ENCODE measurements around the gene ZNF830.

Gene ZNF830

DNA sequence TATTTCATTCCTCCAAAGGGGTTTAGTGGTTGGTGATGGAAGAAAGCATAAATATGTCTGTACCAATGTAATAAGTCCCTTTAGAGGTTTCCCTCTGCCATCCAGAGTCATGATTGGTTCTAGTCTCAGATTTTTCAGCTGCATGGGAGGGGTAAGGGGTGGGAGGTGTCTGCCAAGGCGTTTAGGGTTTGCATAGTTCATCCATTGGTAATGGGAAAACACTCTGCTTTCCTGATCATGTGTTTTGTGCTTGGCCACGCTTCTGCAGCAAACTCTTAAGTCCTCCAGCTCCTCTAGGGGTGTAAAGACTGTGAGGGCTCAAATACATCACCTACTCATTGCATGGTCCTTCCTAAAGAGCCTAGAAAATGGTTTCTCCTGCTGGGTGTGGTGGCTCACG, 48.8 kb downstream of the ZNF830 start:
- TF ChIP-seq, protein P1, sequence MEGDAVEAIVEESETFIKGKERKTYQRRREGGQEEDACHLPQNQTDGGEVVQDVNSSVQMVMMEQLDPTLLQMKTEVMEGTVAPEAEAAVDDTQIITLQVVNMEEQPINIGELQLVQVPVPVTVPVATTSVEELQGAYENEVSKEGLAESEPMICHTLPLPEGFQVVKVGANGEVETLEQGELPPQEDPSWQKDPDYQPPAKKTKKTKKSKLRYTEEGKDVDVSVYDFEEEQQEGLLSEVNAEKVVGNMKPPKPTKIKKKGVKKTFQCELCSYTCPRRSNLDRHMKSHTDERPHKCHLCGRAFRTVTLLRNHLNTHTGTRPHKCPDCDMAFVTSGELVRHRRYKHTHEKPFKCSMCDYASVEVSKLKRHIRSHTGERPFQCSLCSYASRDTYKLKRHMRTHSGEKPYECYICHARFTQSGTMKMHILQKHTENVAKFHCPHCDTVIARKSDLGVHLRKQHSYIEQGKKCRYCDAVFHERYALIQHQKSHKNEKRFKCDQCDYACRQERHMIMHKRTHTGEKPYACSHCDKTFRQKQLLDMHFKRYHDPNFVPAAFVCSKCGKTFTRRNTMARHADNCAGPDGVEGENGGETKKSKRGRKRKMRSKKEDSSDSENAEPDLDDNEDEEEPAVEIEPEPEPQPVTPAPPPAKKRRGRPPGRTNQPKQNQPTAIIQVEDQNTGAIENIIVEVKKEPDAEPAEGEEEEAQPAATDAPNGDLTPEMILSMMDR (IDR thresholded peaks at IDR 0.05; ENCODE audit: poor library complexity, severe bottlenecking) = no peak
- Histone ChIP-seq H3K27me3 (ENCODE audit: insufficient read depth, poor library complexity, severe bottlenecking) (no peaks in the 10 kb centered on the region), H3K36me3 (ENCODE audit: low read depth) (peaks cover 40% of the 10 kb centered on the region), H3K4me1 (ENCODE audit: insufficient read depth, poor library complexity, severe bottlenecking) (no peaks in the 10 kb centered on the region), H3K4me3 (ENCODE audit: severe bottlenecking) (no peak overlapping the region), H3K27ac (ENCODE audit: poor library complexity, severe bottlenecking) (no peak overlapping the region), H3K9me3 (ENCODE audit: severe bottlenecking) (no peaks in the 10 kb centered on the region)
- DNase-seq (ENCODE audit: low spot score) = no peak
- no peak; the same call in 2 of the 3 replicates for ATAC-seq (ENCODE audit: low read depth)

DNA sequence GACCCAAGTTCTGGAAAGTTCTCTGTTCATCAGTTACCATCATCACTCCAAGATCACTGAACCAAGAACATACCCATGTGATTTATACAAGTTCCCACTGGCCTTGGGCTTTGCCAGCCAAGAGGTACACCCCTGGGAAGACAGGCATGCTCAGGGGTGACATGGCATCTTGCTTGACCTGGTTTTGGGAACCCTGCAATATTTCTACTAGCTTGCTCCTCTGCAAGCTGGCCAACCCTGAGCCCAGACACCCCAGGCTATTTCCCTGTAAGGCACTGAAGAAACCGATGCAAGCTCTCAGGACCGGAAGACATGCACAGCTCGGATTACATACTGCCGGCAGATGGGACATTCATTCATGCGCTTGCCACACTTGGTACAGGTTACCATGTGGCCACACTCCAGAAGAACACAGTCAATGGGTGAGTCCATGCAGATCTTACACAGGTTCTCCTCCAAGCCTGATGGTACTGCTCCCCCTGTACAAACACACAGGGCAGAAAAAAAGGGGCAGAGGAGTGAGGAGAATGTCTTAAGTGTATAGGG, 50.4 kb downstream of the ZNF830 start:
- Histone ChIP-seq H3K36me3 (ENCODE audit: low read depth) (peaks cover 55% of the 10 kb centered on the region), H3K4me3 (ENCODE audit: severe bottlenecking) (no peak overlapping the region), H3K27me3 (ENCODE audit: insufficient read depth, poor library complexity, severe bottlenecking) (no peaks in the 10 kb centered on the region), H3K9me3 (ENCODE audit: severe bottlenecking) (no peaks in the 10 kb centered on the region), H3K27ac (ENCODE audit: poor library complexity, severe bottlenecking) (no peak overlapping the region), H3K4me1 (ENCODE audit: insufficient read depth, poor library complexity, severe bottlenecking) (no peaks in the 10 kb centered on the region)
- TF ChIP-seq, protein P1 (IDR thresholded peaks at IDR 0.05; ENCODE audit: poor library complexity, severe bottlenecking) = no peak
- ATAC-seq (ENCODE audit: low read depth) (no peak), DNase-seq (ENCODE audit: low spot score) (no peak)
